GM12801 (cell line): ENCODE results near the gene C11orf65.

ENCODE experiments used
- TF ChIP-seq, protein P1 (sequence below): IDR thresholded peaks from one replicate; pipeline ENCODE4 v1.5.1; 2011; ENCODE audit warnings: control low read depth; ENCODE audit not compliant: insufficient read length; ENCODE audit errors: extremely low read depth

C11orf65 gene

DNA sequence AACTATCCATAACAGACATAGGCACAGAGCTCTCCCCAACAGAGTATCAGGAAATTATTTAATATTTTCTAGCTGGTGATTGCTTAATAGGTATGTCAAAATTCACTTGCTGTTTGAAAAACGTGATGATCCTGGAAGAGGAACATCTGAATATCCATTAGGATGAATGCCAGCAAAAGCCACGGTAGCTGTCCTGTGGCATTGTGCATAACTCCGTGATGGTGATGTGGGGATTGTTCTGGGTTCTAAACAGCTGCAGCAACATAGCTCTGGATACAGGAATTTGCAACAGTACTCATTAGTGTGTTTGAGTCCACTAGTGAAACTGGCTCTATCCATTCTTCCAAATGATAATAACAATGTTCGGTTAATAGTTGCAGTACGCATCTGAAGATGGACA is 78.8 kb downstream of the C11orf65 start:
- TF ChIP-seq, protein P1, sequence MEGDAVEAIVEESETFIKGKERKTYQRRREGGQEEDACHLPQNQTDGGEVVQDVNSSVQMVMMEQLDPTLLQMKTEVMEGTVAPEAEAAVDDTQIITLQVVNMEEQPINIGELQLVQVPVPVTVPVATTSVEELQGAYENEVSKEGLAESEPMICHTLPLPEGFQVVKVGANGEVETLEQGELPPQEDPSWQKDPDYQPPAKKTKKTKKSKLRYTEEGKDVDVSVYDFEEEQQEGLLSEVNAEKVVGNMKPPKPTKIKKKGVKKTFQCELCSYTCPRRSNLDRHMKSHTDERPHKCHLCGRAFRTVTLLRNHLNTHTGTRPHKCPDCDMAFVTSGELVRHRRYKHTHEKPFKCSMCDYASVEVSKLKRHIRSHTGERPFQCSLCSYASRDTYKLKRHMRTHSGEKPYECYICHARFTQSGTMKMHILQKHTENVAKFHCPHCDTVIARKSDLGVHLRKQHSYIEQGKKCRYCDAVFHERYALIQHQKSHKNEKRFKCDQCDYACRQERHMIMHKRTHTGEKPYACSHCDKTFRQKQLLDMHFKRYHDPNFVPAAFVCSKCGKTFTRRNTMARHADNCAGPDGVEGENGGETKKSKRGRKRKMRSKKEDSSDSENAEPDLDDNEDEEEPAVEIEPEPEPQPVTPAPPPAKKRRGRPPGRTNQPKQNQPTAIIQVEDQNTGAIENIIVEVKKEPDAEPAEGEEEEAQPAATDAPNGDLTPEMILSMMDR: no peak

DNA sequence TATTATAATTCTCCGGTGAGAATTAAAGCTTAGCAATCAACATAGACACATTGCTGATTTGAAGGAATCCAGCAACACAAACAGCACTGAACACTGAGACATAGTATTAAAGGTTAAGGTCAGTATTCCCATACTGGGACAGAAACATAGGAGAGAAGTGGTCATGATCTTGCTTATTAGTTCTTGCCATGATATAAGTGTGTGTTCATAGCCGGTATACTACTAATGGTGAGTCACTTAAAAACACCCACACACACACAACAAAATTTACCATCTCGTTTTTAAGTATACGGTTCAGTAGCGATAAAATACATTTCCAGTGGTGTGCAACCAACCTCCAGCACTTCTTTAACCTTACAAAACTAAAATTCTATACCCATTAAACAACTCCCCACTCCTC is 96.3 kb downstream of the C11orf65 start:
- TF ChIP-seq, protein P1: no peak

DNA sequence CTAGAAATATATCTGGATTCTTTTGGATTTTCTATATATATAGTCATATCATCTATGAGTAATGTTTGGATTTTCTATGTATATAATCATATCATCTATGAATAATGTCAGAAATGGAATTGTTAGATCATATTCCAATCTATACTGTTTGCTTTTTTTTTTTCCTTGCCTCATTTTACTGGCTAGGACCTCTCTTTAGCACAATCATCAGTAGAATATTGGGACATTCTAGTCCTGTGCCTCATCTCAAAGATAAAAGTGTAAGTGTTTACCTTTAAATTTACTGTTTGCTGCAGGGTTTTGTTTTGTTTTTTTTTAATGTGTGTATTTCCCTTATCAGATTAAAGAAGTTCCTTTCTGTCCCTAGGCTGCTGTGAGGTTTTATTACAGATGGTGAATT is 97.0 kb downstream of the C11orf65 start:
- TF ChIP-seq, protein P1: no peak

DNA sequence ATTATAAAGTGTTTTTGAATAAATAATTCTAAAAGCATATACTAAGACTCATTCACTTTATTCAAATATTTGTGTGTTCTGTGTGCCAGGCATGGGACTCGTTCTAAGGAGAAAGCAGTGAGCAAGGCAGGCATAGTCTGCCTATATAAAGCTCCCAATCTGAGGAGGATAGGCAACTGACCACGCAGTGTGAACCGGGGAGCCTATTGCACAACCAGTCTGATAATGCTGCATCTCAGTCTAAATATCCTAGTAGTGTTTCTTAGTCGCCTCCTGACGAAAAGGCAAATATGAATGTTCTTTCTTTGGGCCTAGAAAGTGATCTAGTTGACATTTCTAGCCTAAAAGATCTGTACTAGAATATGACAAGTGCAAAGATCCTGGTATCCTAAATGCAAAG is 98.3 kb downstream of the C11orf65 start:
- TF ChIP-seq, protein P1: no peak

DNA sequence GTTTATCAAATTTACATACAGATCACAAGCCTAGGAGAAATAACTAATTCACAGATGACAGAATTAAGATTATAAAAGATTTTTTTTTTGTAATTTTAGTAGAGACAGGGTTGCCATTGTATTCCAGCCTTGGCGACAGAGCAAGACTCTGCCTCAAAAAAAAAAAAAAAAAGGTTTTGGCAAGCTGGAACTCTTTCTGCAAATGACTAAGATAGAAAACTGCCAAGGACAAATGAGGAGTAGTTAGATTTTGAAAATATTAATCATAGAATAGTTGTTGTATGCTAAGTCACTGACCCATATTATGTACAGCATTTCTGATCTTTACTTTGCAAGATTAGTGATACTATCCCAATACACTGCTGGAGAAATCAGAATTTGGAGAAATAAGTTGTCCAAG is 99.2 kb downstream of the C11orf65 start:
- TF ChIP-seq, protein P1: no peak

DNA sequence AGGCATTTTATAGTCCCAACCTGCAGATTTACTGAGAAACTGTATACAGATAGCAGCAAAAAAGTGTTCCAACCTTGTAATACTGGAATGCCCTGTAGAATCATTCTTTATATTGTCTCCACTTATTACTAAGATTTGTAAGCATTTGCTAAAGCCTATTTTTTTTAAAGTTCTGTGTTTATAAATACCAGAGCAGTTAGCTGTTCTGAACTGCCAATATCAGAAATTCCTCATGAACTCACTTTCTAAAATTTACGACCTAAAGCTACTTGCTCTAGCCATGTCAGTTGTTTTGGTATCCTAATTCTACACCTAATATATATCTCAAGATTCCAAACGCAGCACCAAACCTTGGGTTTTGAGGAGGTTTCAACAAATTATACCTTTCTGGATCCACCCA is 103.2 kb downstream of the C11orf65 start:
- TF ChIP-seq, protein P1: no peak

DNA sequence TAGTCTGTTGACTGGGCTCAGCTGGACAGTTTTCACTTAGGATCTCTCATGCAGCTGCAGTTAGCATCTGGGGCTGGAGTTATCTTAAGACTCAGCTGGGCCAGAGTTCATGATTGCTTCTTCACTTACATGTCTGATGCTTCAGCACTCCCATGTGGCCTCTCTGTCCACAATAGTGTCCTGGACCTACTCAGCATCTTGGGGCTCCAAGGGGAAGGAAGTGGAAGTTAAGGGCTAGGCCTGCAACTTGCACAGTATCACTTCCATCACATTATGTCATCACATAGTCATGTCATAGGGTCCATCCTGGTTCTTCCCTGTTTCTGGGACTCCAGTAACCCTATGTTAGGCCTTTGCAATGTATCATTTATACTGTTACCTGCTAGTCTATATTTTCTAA is 115.9 kb downstream of the C11orf65 start:
- TF ChIP-seq, protein P1: no peak

DNA sequence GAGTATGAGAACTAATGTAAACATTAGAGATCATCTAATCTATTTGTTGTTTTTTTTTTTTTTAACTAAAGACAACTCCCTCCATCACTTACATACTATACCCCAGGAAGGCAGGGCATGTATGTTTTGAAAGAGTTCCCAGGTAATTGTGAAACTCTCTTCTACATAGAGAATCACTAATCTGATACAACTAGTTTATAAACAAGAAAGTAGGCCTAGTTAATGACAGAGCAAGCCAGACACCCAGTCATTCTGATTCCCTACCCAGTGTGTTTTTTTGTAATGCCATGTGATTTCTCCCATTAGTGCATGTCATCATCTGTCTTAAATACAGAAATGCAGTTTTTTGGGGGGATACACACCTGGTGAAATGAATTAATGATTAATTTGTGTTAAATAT is 120.9 kb downstream of the C11orf65 start:
- TF ChIP-seq, protein P1: no peak
